HG03097 (cell line): ENCODE data around the gene ULK4.

Experiments used
- ATAC-seq: cut with Tn5 transposase; IDR thresholded peaks from one replicate; pipeline ENCODE4 v1.9.1; 2021; ENCODE audit not compliant: unreplicated experiment, low FRiP score

The ULK4 gene

GRCh38 chr3:41519746-41520145 is 442.2 kb downstream of the ULK4 start:
- ATAC-seq, result no peak

GRCh38 chr3:41518626-41519025 is 443.3 kb downstream of the ULK4 start:
- no peak for ATAC-seq

GRCh38 chr3:41508063-41508696 is 453.7 kb downstream of the ULK4 start:
- ATAC-seq, result no peak

- ATAC-seq, result no peak
These were observed 454.4 kb downstream of the ULK4 start for GRCh38 chr3:41507336-41508062.

- ATAC-seq, result no peak
These were observed 457.8 kb downstream of the ULK4 start for GRCh38 chr3:41503998-41504623.

GRCh38 chr3:41502481-41502880 is 459.4 kb downstream of the ULK4 start:
- no peak for ATAC-seq

GRCh38 chr3:41502023-41502422 is 459.9 kb downstream of the ULK4 start:
- ATAC-seq, result no peak

- ATAC-seq, result no peak
These were observed 463.1 kb downstream of the ULK4 start for GRCh38 chr3:41498847-41499246.

GRCh38 chr3:41490360-41490759 is 471.5 kb downstream of the ULK4 start:
- no peak for ATAC-seq

GRCh38 chr3:41489231-41489630 is 472.7 kb downstream of the ULK4 start:
- no peak for ATAC-seq

- ATAC-seq, result no peak
These were observed 473.4 kb downstream of the ULK4 start for GRCh38 chr3:41488501-41488900.

GRCh38 chr3:41485484-41485883 is 476.4 kb downstream of the ULK4 start:
- ATAC-seq, result no peak

- ATAC-seq, result no peak
These were observed 479.8 kb downstream of the ULK4 start for GRCh38 chr3:41482134-41482533.

- ATAC-seq, result no peak
These were observed 483.6 kb downstream of the ULK4 start for GRCh38 chr3:41478278-41478677.

GRCh38 chr3:41477399-41478014 is 484.4 kb downstream of the ULK4 start:
- ATAC-seq, result no peak

GRCh38 chr3:41469083-41469482 is 492.8 kb downstream of the ULK4 start:
- no peak for ATAC-seq

- ATAC-seq, result no peak
These were observed 494.4 kb downstream of the ULK4 start for GRCh38 chr3:41467481-41467880.

GRCh38 chr3:41464858-41465257 is 497.0 kb downstream of the ULK4 start:
- ATAC-seq, result no peak

- no peak for ATAC-seq
These were observed 497.5 kb downstream of the ULK4 start for GRCh38 chr3:41464401-41464800.

- no peak for ATAC-seq
These were observed 499.7 kb downstream of the ULK4 start for GRCh38 chr3:41462103-41462691.

GRCh38 chr3:41460736-41461135 is 501.2 kb downstream of the ULK4 start:
- ATAC-seq, result no peak
